H9 (cell line): Measurements from ENCODE around the gene ANGPTL7. TPM values are rescaled to one million over a fixed set of nuclear protein-coding genes. Genes with fewer than 3 reads are reported as not detected.

Source experiments
- DNase-seq: peaks from one replicate; pipeline ENCODE4 v3.0.0-alpha.2; 2017
- H2AFZ ChIP-seq: one replicate; pipeline ENCODE4 v1.6.1; 2013; ENCODE audit warnings: mild to moderate bottlenecking, low read length, control low read depth, moderate library complexity
- H2AK5ac ChIP-seq: 2 replicates; pipeline ENCODE4 v1.6.1; 2013; ENCODE audit warnings: low read length, control low read depth, mixed read lengths; ENCODE audit not compliant: insufficient read length
- H2BK120ac ChIP-seq: one replicate; pipeline ENCODE4 v1.6.1; 2013; ENCODE audit warnings: low read depth, mild to moderate bottlenecking, low read length, control low read depth, inconsistent platforms; ENCODE audit not compliant: poor library complexity, severe bottlenecking
- H2BK12ac ChIP-seq: 2 replicates; pipeline ENCODE4 v1.6.1; 2013; ENCODE audit warnings: low read length, control low read depth, mixed read lengths, low read depth; ENCODE audit not compliant: insufficient read length
- H2BK15ac ChIP-seq: 2 replicates; pipeline ENCODE4 v1.6.1; 2013; ENCODE audit warnings: low read depth, low read length, control low read depth
- H2BK20ac ChIP-seq: one replicate; pipeline ENCODE4 v1.6.1; 2013; ENCODE audit warnings: low read depth, mild to moderate bottlenecking, low read length, control low read depth, inconsistent platforms; ENCODE audit not compliant: poor library complexity, severe bottlenecking
- H2BK5ac ChIP-seq: 2 replicates; pipeline ENCODE4 v1.6.1; 2013; ENCODE audit warnings: low read length, control low read depth, mixed read lengths; ENCODE audit not compliant: insufficient read length
- H3K14ac ChIP-seq: 2 replicates; pipeline ENCODE4 v1.6.1; 2013; ENCODE audit warnings: low read length, control low read depth; ENCODE audit not compliant: insufficient read depth
- H3K18ac ChIP-seq: 2 replicates; pipeline ENCODE4 v1.6.1; 2013; ENCODE audit warnings: low read depth, mild to moderate bottlenecking, mixed read lengths, low read length, control low read depth; ENCODE audit not compliant: insufficient read length
- H3K23ac ChIP-seq: 2 replicates; pipeline ENCODE4 v1.6.1; 2013; ENCODE audit warnings: low read length, control low read depth, mixed read lengths, low read depth; ENCODE audit not compliant: insufficient read length
- H3K23me2 ChIP-seq: 2 replicates; pipeline ENCODE4 v1.6.1; 2013; ENCODE audit warnings: low read depth, mild to moderate bottlenecking, mixed read lengths, low read length, control low read depth; ENCODE audit not compliant: insufficient read length, poor library complexity, severe bottlenecking
- H3K27ac ChIP-seq: 2 replicates; pipeline ENCODE4 v1.5.1; 2013; ENCODE audit warnings: low read length, control low read depth, mixed read lengths, low read depth; ENCODE audit not compliant: insufficient read length
- H3K27me3 ChIP-seq: 2 replicates; pipeline ENCODE4 v1.6.1; 2013; ENCODE audit warnings: low read length, control low read depth, inconsistent platforms; ENCODE audit not compliant: insufficient read depth
- H3K4ac ChIP-seq: 2 replicates; pipeline ENCODE4 v1.6.1; 2013; ENCODE audit warnings: low read depth, mild to moderate bottlenecking, control low read depth, inconsistent platforms, low read length, moderate library complexity
- H3K4me1 ChIP-seq: 2 replicates; pipeline ENCODE4 v1.6.1; 2013; ENCODE audit warnings: low read length, control low read depth, inconsistent platforms; ENCODE audit not compliant: insufficient read depth
- H3K4me2 ChIP-seq: 2 replicates; pipeline ENCODE4 v1.6.1; 2013; ENCODE audit warnings: low read length, control low read depth, mixed read lengths; ENCODE audit not compliant: insufficient read length, insufficient read depth
- H3K56ac ChIP-seq: 2 replicates; pipeline ENCODE4 v1.6.1; 2013; ENCODE audit warnings: low read depth, mild to moderate bottlenecking, mixed read lengths, low read length, control low read depth; ENCODE audit not compliant: insufficient read length
- H3K79me1 ChIP-seq: 2 replicates; pipeline ENCODE4 v1.6.1; 2013; ENCODE audit warnings: low read depth, mild to moderate bottlenecking, moderate library complexity, low read length, control low read depth, inconsistent platforms; ENCODE audit not compliant: insufficient read depth, poor library complexity, severe bottlenecking
- H3K79me2 ChIP-seq: 2 replicates; pipeline ENCODE4 v1.6.1; 2013; ENCODE audit warnings: low read length, control low read depth, inconsistent platforms; ENCODE audit not compliant: insufficient read depth
- H3K9ac ChIP-seq: 2 replicates; pipeline ENCODE4 v1.6.1; 2013; ENCODE audit warnings: low read length, control low read depth, mixed read lengths; ENCODE audit not compliant: insufficient read length; ENCODE audit errors: extremely low read depth
- H3K9me3 ChIP-seq: one replicate; pipeline ENCODE4 v1.6.1; 2013; ENCODE audit warnings: low read depth, low read length, inconsistent platforms; ENCODE audit not compliant: control insufficient read depth
- H3T11ph ChIP-seq: one replicate; pipeline ENCODE4 v1.6.1; 2013; ENCODE audit warnings: mild to moderate bottlenecking, low read length, control low read depth, inconsistent platforms
- H4K20me1 ChIP-seq: one replicate; pipeline ENCODE4 v1.6.1; 2013; ENCODE audit not compliant: control insufficient read depth, insufficient read length, insufficient read depth
- H4K5ac ChIP-seq: 2 replicates; pipeline ENCODE4 v1.6.1; 2013; ENCODE audit warnings: low read depth, mild to moderate bottlenecking, mixed read lengths, low read length, control low read depth; ENCODE audit not compliant: insufficient read length
- H4K8ac ChIP-seq: replicated peaks from 2 replicates; pipeline ENCODE4 v1.6.1; 2013; ENCODE audit warnings: low read length, control low read depth, mixed read lengths, low read depth; ENCODE audit not compliant: insufficient read length
- H4K91ac ChIP-seq: 2 replicates; pipeline ENCODE4 v1.6.1; 2013; ENCODE audit warnings: low read depth, mild to moderate bottlenecking, moderate library complexity, mixed read lengths, low read length, control low read depth; ENCODE audit not compliant: insufficient read length
- H3K27ac Mint-ChIP-seq, 3 experiments: 2 replicates in 2 of 3; 3 replicates in 1 of 3; pipeline ENCODE4 v1.8.0; 2020 to 2021; ENCODE audit warnings: mixed read lengths in 3 of 3, mild to moderate bottlenecking in 1 of 3, moderate library complexity in 1 of 3
- H3K27me3 Mint-ChIP-seq: 2 replicates; pipeline ENCODE4 v1.8.0; 2021; ENCODE audit warnings: low read depth, mild to moderate bottlenecking, moderate library complexity, mixed read lengths
- H3K36me3 Mint-ChIP-seq, 3 experiments: 2 replicates in 2 of 3; 3 replicates in 1 of 3; pipeline ENCODE4 v1.8.0; 2020 to 2021; ENCODE audit warnings: low read depth in 3 of 3, mixed read lengths in 3 of 3; ENCODE audit not compliant: insufficient read depth in 1 of 3
- H3K4me1 Mint-ChIP-seq, 2 experiments: 2 replicates each; pipeline ENCODE4 v1.8.0; 2020; ENCODE audit warnings: mixed read lengths in 2 of 2
- H3K4me3 Mint-ChIP-seq, 2 experiments: 2 replicates in 1 of 2; 3 replicates in 1 of 2; pipeline ENCODE4 v1.8.0; 2020 to 2021; ENCODE audit warnings: mild to moderate bottlenecking in 2 of 2, mixed read lengths in 2 of 2, moderate library complexity in 1 of 2
- H3K9me3 Mint-ChIP-seq, 2 experiments: 2 replicates in 1 of 2; 3 replicates in 1 of 2; pipeline ENCODE4 v1.8.0; 2020; ENCODE audit warnings: mild to moderate bottlenecking in 2 of 2, mixed read lengths in 2 of 2, moderate library complexity in 1 of 2
- WGBS: extraction: QIAGEN DNeasy Blood & Tissue Kit; methylation state at CpG from one replicate; pipeline ENCODE4 v1.1.7; 2013; ENCODE audit warnings: missing lambda C conversion rate, low lambda C conversion rate, mixed read lengths; ENCODE audit not compliant: insufficient read length; ENCODE audit errors: extremely low coverage; 5-methylcytosine and 5-hydroxymethylcytosine counted together
- total RNA-seq: library from RNA; stranded (reverse); gene quantifications from 2 replicates; pipeline ENCODE4 v1.2.1, GENCODE V29; 2021
- TF ChIP-seq, protein P1 (sequence below): fragments of 200-600 bp; sonication (generic); conservative IDR thresholded peaks from 3 replicates; pipeline ENCODE4 v1.8.0; 2021; ENCODE audit warnings: antibody characterized with exemption, mild to moderate bottlenecking

Gene ANGPTL7
- total RNA-seq, 1 experiment from 2014 or later: not detected

GRCh38 chr1:11156963-11157362 is 32.2 kb upstream of the ANGPTL7 start:
- Mint-ChIP-seq H3K4me3 (no peak overlapping the region), H3K36me3 (peaks cover 23 to 54% (median 41%) of the 10 kb centered on the region in 3 experiments; a peak in 6 of 7 replicates), H3K4me1 (peaks cover 0 to 4% of the 10 kb centered on the region in 2 experiments; a peak in 2 of 4 replicates), H3K27ac (no peak overlapping the region), H3K9me3 (no peaks in the 10 kb centered on the region), H3K27me3 (no peaks in the 10 kb centered on the region)
- Histone ChIP-seq H3K14ac (no peak overlapping the region), H3K23me2 (no peaks in the 10 kb centered on the region), H2BK20ac (no peak overlapping the region), H3K27ac (no peak overlapping the region), H3K4me2 (no peak overlapping the region), H2BK12ac (no peak overlapping the region), H2AFZ (no peak overlapping the region), H4K5ac (no peak overlapping the region), H2BK120ac (no peak overlapping the region), H4K8ac (no peak overlapping the region), H3K4me1 (no peaks in the 10 kb centered on the region), H3K27me3 (no peaks in the 10 kb centered on the region), H2BK5ac (no peak overlapping the region), H4K20me1 (no peaks in the 10 kb centered on the region), H3K4ac (no peak overlapping the region), H3K9ac (no peak overlapping the region), H3K9me3 (no peaks in the 10 kb centered on the region), H2BK15ac (no peak overlapping the region), H3T11ph (no peak overlapping the region), H4K91ac (no peak overlapping the region), H3K23ac (no peak overlapping the region), H2AK5ac (no peak overlapping the region), H3K18ac (no peak overlapping the region), H3K56ac (no peak overlapping the region), H3K79me2 (no peaks in the 10 kb centered on the region), H3K79me1 (no peaks in the 10 kb centered on the region)
- WGBS: no CpG with 5 or more reads among the region's 7 CpGs
- TF ChIP-seq, protein P1, sequence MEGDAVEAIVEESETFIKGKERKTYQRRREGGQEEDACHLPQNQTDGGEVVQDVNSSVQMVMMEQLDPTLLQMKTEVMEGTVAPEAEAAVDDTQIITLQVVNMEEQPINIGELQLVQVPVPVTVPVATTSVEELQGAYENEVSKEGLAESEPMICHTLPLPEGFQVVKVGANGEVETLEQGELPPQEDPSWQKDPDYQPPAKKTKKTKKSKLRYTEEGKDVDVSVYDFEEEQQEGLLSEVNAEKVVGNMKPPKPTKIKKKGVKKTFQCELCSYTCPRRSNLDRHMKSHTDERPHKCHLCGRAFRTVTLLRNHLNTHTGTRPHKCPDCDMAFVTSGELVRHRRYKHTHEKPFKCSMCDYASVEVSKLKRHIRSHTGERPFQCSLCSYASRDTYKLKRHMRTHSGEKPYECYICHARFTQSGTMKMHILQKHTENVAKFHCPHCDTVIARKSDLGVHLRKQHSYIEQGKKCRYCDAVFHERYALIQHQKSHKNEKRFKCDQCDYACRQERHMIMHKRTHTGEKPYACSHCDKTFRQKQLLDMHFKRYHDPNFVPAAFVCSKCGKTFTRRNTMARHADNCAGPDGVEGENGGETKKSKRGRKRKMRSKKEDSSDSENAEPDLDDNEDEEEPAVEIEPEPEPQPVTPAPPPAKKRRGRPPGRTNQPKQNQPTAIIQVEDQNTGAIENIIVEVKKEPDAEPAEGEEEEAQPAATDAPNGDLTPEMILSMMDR: no peak
- DNase-seq: no peak
